Measurements from ENCODE around the gene LAT.

- TF ChIP-seq, protein P1, sequence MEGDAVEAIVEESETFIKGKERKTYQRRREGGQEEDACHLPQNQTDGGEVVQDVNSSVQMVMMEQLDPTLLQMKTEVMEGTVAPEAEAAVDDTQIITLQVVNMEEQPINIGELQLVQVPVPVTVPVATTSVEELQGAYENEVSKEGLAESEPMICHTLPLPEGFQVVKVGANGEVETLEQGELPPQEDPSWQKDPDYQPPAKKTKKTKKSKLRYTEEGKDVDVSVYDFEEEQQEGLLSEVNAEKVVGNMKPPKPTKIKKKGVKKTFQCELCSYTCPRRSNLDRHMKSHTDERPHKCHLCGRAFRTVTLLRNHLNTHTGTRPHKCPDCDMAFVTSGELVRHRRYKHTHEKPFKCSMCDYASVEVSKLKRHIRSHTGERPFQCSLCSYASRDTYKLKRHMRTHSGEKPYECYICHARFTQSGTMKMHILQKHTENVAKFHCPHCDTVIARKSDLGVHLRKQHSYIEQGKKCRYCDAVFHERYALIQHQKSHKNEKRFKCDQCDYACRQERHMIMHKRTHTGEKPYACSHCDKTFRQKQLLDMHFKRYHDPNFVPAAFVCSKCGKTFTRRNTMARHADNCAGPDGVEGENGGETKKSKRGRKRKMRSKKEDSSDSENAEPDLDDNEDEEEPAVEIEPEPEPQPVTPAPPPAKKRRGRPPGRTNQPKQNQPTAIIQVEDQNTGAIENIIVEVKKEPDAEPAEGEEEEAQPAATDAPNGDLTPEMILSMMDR (IDR thresholded peaks at IDR 0.05 in 4 of 5, conservative IDR thresholded peaks at IDR 0.05 in 1 of 5): no peak
- no peak for TF ChIP-seq POLR2A (IDR thresholded peaks at IDR 0.05)
Observed at GRCh38 chr16:28938721-28939120, 46.1 kb upstream of the LAT start.

Measured in gastrocnemius medialis (tissue), 4 donors.